Upper lobe of left lung (tissue), 4 donors: ENCODE results near the gene ZNF423.

ENCODE experiments used
- CTCF ChIP-seq, 6 experiments: fragments of 450-650 bp in 4 of 6; fragments of 200-600 bp in 2 of 6; sonication (generic) in 2 of 6; IDR thresholded peaks; one replicate each; pipeline ENCODE4 v1.5.1; 2016 to 2019; ENCODE audit warnings: antibody characterized with exemption in 6 of 6
- EP300 ChIP-seq, 4 donors: sonication (generic); formaldehyde crosslinking; IDR thresholded peaks; one replicate each; pipeline ENCODE4 v1.5.1; 2017; ENCODE audit warnings: antibody characterized with exemption in 4 of 4, control low read depth in 2 of 4
- POLR2A ChIP-seq, 4 donors: fragments of 450-650 bp; IDR thresholded peaks; one replicate each; pipeline ENCODE4 v1.5.1; 2016 to 2017; ENCODE audit warnings: antibody characterized with exemption in 4 of 4, mild to moderate bottlenecking in 2 of 4
- POLR2AphosphoS5 ChIP-seq, 2 donors: sonication (generic); formaldehyde crosslinking; IDR thresholded peaks; one replicate each; pipeline ENCODE4 v1.5.1; 2017; ENCODE audit warnings: antibody characterized with exemption in 2 of 2

GRCh38 chr16:49493836-49494235, 362.1 kb downstream of the ZNF423 start:
- no peak for TF ChIP-seq POLR2A (IDR thresholded peaks at IDR 0.05)
- no peak for TF ChIP-seq CTCF (IDR thresholded peaks at IDR 0.05)
- no peak for TF ChIP-seq POLR2AphosphoS5 (IDR thresholded peaks at IDR 0.05)
- TF ChIP-seq EP300 (IDR thresholded peaks at IDR 0.05) = no peak
